Left lung (tissue), 10 donors: ENCODE data around the gene TECR. TPM values are rescaled to one million over a fixed set of nuclear protein-coding genes. Genes with fewer than 3 reads are reported as not detected.
"Not testable (repeated sequence)": the region's sequence is repeated elsewhere in the genome, so short reads cannot be mapped to it uniquely, and the experiment has no call there.

ENCODE experiments used
- ATAC-seq: fragments of 200-7000 bp; cut with Tn5 transposase; one replicate; pipeline ENCODE4 v1.9.1; 2020; ENCODE audit warnings: moderate library complexity
- DNase-seq, 4 donors: peaks; one replicate each; pipeline ENCODE4 v3.0.0-alpha.2; 2013 to 2020
- H3K27ac ChIP-seq, 2 donors: fragments of 200-600 bp; sonication (generic) in 1 of 2; one replicate each; pipeline versions ENCODE4 v1.5.0 to v1.8.0; 2020 to 2021
- H3K27me3 ChIP-seq, 2 donors: fragments of 200-600 bp; sonication (generic) in 1 of 2; one replicate each; pipeline versions ENCODE4 v1.5.0 to v1.8.0; 2020 to 2021
- H3K36me3 ChIP-seq, 2 donors: fragments of 200-600 bp; sonication (generic) in 1 of 2; one replicate each; pipeline versions ENCODE4 v1.5.0 to v1.8.0; 2020 to 2021
- H3K4me1 ChIP-seq, 2 donors: fragments of 200-600 bp; one replicate each; pipeline ENCODE4 v1.8.0; 2021
- H3K4me3 ChIP-seq, 2 donors: fragments of 200-600 bp; sonication (generic) in 1 of 2; one replicate each; pipeline versions ENCODE4 v1.5.0 to v1.8.0; 2020 to 2021; ENCODE audit warnings: mild to moderate bottlenecking in 1 of 2
- H3K9me3 ChIP-seq, 2 donors: fragments of 200-600 bp; sonication (generic) in 1 of 2; one replicate each; pipeline versions ENCODE4 v1.5.0 to v1.8.0; 2020 to 2021
- intact Hi-C, 2 donors: fragments of 100-400 bp; cut with DNase I; formaldehyde crosslinking; loops; one replicate each; pipeline versions ENCODE4 v1.11.2 to v1.14.2; 2022
- polyA plus RNA-seq, 6 donors: library from polyadenylated mRNA; unstranded; fragments of 120-200 nt; gene quantifications; one replicate each; pipeline ENCODE4 v1.2.1, GENCODE V29; 2013; ENCODE audit not compliant: insufficient read length in 6 of 6
- total RNA-seq, 2 donors: library from RNA; stranded (reverse); fragmentation: NEBNext Ultra II Directional; extraction: Animal tissue kit (Norgen Biotek cat#: 25700); gene quantifications; one replicate each; pipeline ENCODE4 v1.2.1, GENCODE V29; 2021
- TF ChIP-seq, protein P1 (sequence below), 2 donors: fragments of 200-600 bp; sonication (generic) in 1 of 2; IDR thresholded peaks; one replicate each; pipeline versions ENCODE4 v1.5.0 to v1.8.0; 2021; ENCODE audit warnings: antibody characterized with exemption in 2 of 2
- donor health status: DM: no; HTN: yes; CAD: no.
- donor health status: DM: no; HTN: no; CAD: no.

The TECR gene
- total and polyA plus RNA-seq, 8 donors: 77.8 to 122 (median 90.0) TPM

GRCh38 chr19:14497228-14497921 lies 32.0 kb upstream of the TECR start:
- H3K27me3 ChIP-seq: no peaks in the 10 kb centered on the region
- TF ChIP-seq, protein P1, sequence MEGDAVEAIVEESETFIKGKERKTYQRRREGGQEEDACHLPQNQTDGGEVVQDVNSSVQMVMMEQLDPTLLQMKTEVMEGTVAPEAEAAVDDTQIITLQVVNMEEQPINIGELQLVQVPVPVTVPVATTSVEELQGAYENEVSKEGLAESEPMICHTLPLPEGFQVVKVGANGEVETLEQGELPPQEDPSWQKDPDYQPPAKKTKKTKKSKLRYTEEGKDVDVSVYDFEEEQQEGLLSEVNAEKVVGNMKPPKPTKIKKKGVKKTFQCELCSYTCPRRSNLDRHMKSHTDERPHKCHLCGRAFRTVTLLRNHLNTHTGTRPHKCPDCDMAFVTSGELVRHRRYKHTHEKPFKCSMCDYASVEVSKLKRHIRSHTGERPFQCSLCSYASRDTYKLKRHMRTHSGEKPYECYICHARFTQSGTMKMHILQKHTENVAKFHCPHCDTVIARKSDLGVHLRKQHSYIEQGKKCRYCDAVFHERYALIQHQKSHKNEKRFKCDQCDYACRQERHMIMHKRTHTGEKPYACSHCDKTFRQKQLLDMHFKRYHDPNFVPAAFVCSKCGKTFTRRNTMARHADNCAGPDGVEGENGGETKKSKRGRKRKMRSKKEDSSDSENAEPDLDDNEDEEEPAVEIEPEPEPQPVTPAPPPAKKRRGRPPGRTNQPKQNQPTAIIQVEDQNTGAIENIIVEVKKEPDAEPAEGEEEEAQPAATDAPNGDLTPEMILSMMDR (IDR thresholded peaks at IDR 0.05): no peak
- intact Hi-C loops: no loop called here
- H3K36me3 ChIP-seq: peaks cover 0 to 3% of the 10 kb centered on the region in 2 donors
- ATAC-seq: peak; percentile 19
- no peak overlapping the region for H3K4me3 ChIP-seq
- DNase-seq: no peak
- peak overlapping the region; percentile 75 to 76 for H3K27ac ChIP-seq
- H3K4me1 ChIP-seq: peaks cover 18 to 38% of the 10 kb centered on the region in 2 donors
- no peaks in the 10 kb centered on the region for H3K9me3 ChIP-seq

- ATAC-seq (peak; percentile 6), DNase-seq (no peak)
- intact Hi-C loops: no loop called here
Observed at GRCh38 chr19:14502334-14503092, 26.9 kb upstream of the TECR start.

DNA sequence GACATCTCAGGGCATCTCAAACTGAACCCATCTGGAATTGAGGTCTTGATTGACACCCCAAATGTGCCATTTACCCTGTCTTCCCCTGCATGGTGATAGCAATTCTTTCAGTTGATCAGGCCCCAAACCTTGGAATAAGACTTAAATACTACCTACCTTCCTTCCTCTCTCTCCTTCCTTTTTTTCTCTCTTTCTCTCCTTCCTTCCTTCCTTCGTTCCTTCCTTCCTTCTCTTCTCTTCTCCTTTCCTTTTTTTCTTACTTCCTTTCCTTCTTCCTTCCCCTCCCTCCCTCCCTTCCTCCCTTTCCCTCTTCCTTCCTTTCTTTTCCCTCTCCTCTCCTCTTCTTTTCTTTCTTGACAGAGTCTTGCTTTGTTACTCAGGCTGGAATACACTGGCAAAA lies 26.1 kb upstream of the TECR start:
- H3K4me3 ChIP-seq: no peak overlapping the region
- no peaks in the 10 kb centered on the region for H3K36me3 ChIP-seq
- peaks cover 4 to 39% of the 10 kb centered on the region in 2 donors for H3K4me1 ChIP-seq
- TF ChIP-seq, protein P1 (IDR thresholded peaks at IDR 0.05): no peak
- intact Hi-C loops: no loop called here
- ATAC-seq: no peak
- H3K27ac ChIP-seq: peak overlapping the region in 1 of 2 donors; percentile 3
- DNase-seq: no peak
- no peaks in the 10 kb centered on the region for H3K9me3 ChIP-seq
- H3K27me3 ChIP-seq: no peaks in the 10 kb centered on the region

More at GRCh38 chr19:14502334-14503092, 26.9 kb upstream of the TECR start:
- H3K4me3 ChIP-seq: no peak overlapping the region
- peaks cover 8 to 39% of the 10 kb centered on the region in 2 donors for H3K4me1 ChIP-seq
- H3K27me3 ChIP-seq: no peaks in the 10 kb centered on the region
- H3K36me3 ChIP-seq: no peaks in the 10 kb centered on the region
- peak overlapping the region in 1 of 2 donors; percentile 3 for H3K27ac ChIP-seq
- TF ChIP-seq, protein P1 (IDR thresholded peaks at IDR 0.05): no peak
- no peaks in the 10 kb centered on the region for H3K9me3 ChIP-seq

- H3K27ac ChIP-seq, H3K27me3 ChIP-seq, H3K9me3 ChIP-seq, ATAC-seq, H3K36me3 ChIP-seq, DNase-seq, H3K4me3 ChIP-seq, intact Hi-C loops: not testable (repeated sequence)
- peaks cover 4 to 51% of the 10 kb centered on the region in 2 donors for H3K4me1 ChIP-seq
Observed at GRCh38 chr19:14504575-14504974, 24.8 kb upstream of the TECR start.

DNA sequence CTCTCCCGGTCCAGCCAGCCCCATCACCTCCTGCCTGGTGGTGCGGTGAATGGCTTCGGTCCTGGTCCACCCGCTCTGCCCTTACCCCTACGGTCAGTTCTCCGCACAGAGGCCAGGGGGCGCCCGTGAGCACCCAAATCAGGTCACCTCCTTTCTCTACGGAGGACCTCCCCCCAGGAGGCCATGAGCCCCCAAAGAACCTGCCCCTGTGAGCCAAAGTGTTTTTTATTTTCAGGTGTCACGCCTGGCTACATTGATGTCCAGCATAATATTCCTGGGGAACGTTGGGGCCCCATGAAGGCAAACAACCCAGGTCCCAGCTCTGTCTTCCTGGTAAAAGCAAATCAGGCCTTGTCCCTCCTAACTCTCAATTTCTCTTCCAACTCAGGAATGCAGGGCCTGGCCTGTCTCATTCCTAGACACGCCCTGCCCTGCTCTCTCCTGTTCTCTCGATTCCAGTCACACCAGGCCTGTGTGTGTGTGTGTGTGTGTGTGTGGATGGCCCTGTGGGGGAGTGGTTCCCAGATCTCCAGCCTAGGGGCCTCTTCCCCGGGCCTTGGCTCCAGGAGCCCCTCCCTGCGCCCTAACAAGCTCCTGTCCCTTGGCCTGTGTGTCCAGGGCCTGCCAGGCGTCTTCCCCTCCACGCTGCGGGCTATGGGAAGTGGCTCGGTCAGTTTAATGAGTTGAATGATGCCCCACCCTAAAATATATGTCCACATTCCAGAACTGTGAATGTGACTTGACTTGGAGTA lies 23.7 kb upstream of the TECR start:
- Histone ChIP-seq H3K36me3 (no peaks in the 10 kb centered on the region), H3K4me3 (no peak overlapping the region), H3K27me3 (no peaks in the 10 kb centered on the region), H3K27ac (peak overlapping the region; percentile 78 to 80), H3K9me3 (no peaks in the 10 kb centered on the region), H3K4me1 (peaks cover 4 to 62% of the 10 kb centered on the region in 2 donors)
- intact Hi-C loops: no loop called here
- ATAC-seq (peak; percentile 71), DNase-seq (peak in 3 of 4 donors; percentile 51 to 95 (median 69))
- TF ChIP-seq, protein P1 (IDR thresholded peaks at IDR 0.05): peak; percentile 58 to 78
